HPDE6-E6E7 (cell line): ENCODE results near the gene NUP62.
"Not testable (repeated sequence)": the region's sequence is repeated elsewhere in the genome, so short reads cannot be mapped to it uniquely, and the experiment has no call there.

Experiments
- DNase-seq: peaks from one replicate; pipeline ENCODE4 v3.0.0; 2011; ENCODE audit warnings: missing footprints; ENCODE audit errors: extremely low spot score

NUP62 gene

DNA sequence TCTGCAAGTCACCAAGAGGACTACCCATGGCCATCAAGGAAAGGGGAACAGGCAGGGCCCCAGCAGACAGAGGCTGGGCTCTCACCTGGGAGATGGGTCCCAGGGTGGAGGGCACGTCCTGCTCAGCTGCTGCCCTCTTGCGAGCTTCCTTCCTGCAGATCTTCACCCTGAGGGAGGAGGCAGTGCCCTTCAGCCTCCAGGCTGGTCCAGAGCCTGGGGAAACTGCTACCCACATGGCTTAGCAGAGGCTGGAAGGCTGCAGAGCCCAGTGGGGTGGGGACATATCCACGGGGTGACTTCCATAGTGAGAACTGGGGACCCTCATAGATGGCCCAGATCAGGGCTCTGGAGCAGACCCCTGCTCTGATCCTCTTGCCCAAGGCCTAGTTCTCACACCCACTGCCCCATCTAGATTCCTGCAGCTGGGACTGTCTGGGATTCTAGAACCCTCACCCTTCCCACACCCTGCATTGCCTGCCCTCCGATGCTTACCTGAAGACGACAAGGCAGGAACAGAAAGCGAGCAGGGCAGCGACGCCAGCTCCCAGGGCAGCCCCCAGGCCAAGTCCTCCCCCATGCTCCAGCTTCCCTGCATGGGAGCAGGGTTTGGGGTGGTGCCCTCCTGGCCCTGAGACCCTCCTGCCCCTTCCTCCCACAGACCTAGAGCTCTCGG lies 22.6 kb upstream of the NUP62 start:
- DNase-seq, result no peak

DNA sequence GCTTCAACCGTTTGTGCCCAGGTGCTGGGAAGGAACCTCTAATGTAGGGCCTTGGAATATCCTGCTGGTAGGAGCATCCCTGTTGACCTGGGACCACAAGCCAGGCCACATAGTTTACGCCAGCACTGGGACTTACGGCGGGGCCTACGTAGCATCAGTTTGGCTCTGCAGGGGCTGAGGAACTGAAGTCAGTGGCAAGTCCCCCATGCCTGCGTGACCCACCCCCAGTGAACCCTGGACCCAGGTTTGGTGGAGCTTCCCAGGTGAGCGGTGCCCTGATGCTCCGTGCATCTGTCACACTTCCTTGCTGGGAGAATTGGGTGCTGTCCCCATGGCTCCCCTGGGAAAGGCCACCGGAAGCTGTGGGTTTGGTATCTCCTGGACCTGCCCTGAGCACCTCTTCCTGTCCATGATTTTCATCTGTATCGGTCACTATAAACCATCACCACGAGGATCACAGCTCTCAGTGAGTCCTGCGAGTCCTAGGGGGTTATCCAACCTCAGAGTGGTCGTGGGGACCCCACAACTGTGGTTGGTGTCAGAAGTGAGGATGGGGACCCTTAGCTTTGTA lies 21.7 kb upstream of the NUP62 start:
- no peak for DNase-seq

DNA sequence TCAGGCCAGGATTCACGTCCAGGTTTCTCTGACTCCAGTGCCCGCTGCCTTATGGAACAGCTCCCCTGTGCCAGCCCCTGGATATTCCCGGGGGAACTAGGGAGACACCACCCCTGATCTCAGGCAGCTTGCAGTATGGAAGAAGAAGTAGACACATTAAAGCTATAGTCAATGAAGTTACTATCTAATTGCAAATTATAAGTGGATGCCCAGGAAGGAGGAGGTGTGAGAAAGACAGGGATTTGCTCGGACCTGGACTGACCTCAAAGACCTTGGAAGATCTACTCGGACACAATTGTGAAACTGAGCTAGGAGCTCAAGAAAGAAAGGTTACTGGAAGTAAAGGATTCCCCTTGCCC lies 21.3 kb upstream of the NUP62 start:
- no peak for DNase-seq

DNA sequence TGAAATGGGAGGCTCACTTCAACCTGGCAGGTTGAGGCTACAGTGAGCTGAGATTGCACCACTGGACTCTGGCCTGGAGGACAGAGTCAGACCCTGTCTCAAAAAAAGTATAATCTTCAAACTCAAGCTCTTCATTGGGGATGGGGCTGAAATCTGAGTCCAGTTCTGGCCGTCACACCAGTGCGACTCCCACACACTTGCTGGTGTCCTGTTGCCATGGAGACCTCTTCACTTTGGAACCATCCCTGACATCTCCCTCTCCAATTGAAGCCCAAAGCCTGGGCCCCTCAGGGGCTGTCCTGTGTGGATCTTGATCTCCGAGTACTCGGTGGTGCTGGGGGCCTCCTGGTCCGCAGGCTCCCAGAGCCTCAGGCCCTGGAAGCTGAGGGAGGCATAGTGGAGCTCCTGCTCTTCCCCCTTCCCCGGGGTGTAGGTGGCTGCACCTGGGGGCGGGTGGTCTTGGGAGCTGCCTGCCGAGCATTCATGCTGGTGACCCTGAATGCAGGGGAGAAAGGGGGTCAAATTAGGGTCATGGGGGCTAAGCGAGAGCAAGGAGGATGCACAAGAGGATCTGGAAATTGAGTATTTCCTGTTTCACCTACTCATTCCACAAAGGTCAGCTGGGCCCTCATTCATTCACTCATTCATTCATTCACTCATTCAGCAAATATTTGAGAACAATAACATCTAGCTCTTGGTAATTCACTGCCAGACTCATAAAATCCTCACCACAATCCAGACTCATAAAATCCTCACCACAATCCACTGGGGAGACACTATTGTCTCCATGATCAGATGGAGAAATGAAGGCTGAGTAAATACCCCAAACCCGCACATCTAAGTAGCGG lies 20.7 kb upstream of the NUP62 start:
- DNase-seq, result no peak

DNA sequence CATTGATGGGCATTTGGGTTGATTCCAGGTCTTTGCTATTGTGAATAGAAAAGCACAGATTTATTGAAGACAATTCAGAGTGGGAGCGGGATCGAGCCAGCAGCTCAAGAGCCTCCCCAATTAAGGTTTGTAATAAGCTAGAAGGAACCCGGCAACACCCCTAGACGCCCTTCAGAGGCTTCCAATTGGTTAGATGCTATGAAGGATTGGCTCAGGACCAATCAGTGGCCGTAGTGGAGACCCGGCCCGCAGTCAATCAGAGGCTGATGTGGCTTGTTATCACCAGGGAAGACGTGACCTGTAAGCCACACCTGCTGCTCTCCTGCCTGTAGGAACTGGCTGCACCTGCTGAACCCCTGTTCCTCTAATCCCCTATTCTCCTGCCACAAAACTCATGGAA lies 17.1 kb upstream of the NUP62 start:
- DNase-seq, result no peak

DNA sequence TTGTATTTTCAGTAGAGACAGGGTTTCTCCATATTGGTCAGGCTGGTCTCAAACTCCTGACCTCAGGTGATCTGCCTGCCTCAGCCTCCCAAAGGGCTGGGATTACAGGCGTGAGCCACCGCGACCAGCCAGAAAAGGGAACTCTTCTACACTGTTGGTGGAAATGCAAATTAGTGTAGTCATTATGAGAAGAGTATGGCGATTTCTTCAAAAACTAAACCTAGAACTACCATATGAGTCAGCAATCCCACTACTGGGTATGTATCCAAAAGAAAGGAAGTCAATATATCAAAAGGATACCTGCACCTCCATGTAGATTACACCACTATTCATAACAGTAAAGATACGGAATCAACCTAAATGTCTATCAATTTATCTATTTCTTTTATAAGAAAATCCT lies 15.3 kb upstream of the NUP62 start:
- not testable (repeated sequence) for DNase-seq

DNA sequence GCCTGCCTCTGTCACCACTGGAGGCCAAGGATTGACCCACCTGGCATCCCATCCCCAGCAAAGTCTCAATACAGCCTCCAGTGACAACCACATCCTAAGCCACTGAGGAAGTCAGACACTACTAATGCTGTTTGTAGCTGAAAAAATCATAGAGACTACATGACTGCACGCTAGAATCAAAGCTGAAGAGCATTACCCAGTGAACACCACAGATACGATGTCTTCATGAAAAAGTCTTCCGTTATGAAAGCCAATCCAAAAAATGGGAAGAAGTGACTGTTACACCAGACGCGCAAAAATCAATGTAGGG lies 11.1 kb upstream of the NUP62 start:
- no peak for DNase-seq

DNA sequence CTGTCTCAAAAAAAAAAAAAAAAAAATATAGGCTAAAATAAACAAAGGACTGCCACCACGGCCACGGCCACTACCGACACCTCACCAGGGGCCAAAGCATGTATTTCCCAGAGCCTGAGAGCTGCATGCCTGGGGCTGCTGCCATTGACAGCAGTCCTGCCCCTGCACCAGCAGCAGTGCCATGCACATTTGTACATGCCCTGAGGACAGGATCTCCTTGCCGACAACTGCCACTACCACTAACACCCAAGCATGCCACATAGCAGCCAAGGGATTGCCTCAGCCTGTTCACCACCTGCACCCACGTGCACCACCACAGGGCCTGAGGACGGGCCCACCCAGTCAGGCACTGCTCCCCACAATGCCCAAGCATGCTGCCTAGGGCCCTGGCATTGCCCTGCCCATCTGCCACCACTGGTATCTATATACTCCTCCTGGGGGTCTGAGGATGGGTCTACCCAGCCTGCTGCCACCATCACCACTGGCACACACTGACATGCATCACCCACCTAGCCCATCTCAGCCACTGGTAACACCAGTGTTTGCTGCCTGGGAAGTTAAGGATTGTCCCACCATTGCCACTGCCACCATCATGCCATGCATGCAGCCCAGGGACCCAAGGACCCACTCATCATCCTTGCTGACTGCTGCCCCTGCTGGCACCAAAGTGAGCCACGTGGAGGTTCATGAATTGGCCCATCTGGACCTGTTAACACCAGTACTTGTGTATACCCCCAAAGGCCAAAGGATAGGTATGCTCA lies 10.6 kb upstream of the NUP62 start:
- DNase-seq, result no peak

DNA sequence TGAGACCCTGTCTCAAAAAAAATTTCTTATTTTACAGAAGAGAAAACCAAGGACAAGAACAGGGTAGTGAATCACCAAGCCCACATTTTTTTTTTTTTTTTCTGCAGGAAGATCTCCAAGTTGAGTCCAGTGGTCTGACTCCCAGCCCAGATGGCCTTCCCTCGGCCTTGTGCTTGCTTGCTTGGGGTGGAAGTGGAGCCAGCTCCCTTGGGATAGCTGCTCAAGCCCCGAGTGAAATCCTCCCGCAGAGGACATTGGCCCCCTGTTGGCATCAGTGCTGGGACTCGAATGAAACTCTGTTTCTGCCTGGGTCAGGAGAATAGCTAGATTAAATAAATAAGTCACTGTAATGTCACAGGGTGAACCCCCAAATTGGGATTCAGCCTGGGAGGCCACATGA lies 9.4 kb upstream of the NUP62 start:
- no peak for DNase-seq

DNA sequence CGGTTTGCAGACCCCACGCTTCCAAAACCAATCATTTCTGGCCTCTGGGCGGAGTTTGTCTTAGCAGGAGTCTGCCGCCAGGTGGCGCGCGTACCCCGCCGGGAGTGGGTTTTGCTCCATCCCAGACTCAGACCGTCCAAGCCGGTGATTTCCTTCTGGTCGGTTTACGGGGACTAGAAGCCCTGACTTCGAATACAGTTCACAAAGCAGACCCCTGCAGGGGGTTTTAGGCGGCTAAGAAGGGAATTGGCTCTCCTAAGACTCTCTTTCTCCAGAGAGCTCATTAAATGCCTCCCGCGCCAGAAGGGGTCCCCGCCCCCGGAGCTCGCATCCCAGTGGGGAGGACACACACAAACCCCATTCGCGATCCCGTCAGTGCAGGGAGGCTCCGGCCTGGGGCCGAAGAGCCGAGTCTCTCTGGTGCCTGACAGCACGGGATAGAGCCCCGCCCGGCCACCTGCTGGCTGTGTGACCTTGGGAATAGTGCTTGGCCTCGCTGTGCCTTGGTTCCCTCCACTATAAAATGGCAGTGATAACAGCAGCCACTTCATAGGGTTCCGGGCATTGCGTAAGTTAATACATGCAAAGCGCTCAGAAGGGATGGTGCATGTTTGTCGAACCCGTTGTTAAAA lies 8.6 kb upstream of the NUP62 start:
- peak; percentile 69 for DNase-seq

DNA sequence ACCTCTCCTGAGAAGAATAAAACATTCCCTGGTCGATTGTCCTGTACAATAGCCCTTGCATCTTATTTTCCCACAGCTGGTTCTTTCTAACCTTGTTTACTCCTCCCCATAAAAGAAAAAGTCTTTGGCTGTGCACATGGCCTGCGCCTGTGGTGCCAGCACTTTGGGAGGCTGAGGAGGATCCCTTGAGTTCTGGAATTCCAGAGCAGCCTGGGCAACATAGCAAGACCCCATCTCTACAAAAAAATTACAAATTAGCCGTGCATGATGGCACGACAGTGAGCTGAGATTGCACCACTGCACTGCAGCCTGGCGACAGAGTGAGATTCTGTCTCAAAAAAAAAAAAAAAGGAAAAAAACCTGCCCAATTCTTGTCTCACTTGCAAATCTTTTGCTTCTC lies 7.2 kb upstream of the NUP62 start:
- no peak for DNase-seq

DNA sequence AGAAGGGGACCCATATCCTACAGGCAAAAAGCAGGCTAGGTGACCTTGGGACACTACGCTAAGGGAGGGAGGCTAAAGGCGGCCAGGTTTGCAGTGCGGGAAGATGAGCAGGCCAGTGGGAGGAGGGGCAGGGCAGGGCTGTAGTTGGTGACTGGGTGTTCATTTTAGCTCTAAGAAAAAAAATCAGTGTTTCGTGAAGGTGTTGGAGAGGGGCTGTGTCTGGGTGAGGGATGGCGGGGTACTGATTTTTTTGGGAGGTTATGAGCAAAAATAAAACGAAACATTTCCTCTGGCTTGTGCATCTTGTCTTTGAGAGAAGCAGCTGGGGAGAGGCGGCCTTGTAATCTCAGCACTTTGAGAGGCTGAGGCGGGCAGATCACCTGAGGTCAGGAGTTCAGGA lies 4.3 kb upstream of the NUP62 start:
- DNase-seq, result no peak

DNA sequence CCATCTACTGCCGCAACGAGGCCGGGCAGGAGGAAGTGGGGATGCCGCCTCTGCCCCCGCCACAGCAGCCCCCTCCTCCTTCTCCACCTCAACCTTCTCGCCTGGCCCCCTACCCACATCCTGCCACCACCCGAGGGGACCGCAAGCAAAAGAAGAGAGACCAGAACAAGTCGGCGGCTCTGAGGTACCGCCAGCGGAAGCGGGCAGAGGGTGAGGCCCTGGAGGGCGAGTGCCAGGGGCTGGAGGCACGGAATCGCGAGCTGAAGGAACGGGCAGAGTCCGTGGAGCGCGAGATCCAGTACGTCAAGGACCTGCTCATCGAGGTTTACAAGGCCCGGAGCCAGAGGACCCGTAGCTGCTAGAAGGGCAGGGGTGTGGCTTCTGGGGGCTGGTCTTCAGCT lies 3.4 kb upstream of the NUP62 start:
- no peak for DNase-seq

DNA sequence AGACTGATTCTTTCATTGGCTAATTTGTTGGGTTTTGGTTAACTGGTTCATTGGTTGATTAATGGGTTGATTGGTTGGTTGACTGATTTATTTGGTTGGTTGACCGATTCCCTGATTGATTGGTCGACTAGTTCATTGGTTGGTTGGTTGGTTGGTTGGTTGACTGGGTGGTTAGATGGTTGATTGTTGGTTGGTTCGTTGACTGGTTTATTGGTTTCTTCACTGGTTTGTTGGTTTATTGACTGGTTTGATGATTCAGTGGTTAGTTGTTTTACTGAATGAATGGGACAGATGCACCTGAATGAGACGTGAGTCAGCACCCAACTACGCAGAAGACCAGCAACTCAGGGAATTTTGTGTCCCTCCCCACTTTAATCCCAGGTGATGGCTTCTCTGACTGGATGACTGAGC lies 2.7 kb upstream of the NUP62 start:
- peak; percentile 90 for DNase-seq

DNA sequence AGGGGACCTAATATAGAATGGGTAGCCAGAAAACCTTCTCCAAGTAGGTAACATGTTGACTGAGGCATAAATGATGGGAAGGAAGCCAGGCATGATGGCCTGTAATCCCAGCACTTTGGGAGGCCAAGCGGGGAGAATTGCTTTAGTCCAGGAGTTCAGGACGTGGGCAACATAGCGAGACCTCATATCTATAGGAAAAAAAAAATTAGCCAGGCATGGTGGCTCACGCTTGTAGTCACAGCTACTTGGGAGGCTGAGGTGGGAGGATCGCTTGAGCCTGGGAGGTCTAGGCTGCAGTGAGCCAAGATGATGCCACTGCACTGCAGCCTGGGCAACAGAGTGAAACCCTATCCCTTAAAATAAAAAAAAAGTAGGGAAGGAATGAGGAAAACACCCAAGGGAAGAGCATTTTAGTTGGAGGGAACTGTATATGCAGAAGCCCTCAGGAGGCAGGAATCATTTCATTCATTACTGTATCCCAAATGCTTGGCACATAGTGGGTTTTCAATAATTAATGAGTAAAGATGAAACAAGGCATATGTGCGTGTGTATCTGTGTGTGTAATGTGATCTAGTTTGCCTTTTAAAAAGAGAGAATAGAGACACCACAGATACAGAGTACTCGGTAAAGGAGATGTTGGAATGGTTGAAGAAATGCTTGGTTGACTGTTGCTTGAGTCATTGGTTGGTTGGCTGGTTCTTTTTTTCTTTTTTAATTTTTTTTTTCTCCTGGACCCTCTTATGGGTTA lies 2.2 kb upstream of the NUP62 start:
- no peak for DNase-seq

DNA sequence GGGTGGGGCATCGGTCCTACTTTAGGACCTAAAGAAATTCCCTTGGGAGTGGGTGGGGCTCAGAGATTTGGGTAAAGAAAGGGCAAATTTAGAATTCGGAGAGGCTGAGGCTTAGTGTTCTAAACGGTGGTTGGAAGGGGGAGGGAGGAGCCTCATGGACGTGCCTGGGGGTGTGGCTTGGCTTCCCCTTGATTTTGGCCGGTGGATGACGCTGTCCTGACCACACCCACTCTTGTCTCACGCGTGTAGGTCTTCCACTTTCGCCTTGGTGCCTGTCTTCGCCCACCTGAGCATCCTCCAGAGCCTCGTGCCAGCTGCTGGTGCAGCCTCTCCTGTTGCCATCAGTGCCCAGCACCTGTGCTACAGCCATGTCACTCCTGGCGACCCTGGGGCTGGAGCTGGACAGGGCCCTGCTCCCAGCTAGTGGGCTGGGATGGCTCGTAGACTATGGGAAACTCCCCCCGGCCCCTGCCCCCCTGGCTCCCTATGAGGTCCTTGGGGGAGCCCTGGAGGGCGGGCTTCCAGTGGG lies 1.2 kb upstream of the NUP62 start:
- DNase-seq, result no peak

DNA sequence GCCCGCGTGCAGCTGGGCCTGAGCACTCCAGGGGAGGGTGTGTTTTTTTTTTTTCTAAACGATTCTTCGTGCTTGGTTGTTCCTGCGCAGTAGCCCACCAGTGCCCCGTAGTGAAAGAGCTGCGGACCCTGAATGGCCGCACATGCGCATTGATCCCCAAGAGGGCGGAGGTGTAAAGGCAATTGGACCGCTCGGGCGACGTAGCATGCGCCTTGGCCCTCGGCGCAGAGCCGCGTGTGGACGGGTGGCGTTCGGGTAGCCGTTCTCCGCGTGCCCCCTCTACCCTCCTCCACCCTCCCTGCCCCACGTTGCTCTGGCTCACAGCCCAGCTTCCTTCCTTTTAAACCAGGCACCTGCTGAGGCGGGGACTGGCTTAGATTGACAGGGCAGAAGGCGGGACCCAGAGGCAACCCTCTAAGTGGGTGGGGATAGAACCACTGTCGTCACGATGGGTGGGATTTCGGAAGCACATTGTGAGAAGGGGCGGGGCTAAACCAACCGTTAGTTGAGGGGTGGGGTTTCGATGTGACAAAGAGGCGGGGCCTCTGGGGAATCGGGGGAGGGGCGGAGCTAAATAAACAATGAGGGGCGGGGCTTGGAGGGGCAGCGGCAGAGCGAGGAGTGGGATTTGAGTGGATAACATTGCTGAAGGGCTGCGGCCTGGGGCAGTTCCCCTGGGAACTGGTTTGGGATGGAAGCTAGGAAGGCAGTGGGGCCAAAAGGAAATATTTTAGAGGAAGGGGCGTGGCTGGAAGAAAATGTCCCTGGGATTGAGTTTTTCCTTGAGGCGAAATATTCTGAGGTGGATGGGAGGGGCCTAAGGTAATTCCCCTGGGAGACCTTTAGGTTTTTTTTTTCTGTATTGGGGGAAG lies 543 bp upstream of the NUP62 start:
- peak; percentile 78 for DNase-seq

DNA sequence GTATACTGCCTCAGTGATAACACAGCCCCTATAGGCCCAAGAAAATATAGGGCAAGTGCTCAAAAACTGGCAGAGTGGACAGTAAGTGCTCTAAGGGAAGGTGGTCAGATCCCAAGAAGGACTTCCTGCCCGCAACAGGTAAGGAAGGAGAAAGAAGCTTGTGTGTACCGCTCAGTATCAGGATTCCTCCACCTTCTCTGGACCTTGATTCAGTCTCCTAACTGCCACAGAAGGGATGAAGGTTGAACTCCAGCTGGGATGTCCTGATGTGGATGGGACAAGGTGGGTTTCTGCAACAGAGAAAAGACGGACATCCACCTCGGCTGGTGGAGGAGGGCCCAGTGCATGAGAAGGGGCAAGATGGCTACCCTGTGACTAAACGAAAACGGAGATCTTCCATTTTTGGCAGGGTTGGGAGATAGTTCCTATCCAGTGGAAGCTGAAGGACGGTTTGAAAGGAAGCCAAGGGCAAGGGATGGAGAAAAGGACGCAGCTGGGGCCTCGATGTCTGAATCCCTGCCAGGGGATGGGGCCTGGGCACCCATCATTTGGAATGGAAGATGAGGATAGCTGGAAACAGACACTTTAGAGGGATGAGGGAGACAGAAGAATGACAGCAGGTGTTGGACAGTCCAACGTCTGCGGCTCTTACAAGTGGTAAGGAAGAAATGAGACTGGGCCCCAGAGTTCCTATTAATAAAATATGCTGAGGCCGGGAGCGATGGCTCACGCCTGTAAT lies 1.6 kb downstream of the NUP62 start:
- no peak for DNase-seq

DNA sequence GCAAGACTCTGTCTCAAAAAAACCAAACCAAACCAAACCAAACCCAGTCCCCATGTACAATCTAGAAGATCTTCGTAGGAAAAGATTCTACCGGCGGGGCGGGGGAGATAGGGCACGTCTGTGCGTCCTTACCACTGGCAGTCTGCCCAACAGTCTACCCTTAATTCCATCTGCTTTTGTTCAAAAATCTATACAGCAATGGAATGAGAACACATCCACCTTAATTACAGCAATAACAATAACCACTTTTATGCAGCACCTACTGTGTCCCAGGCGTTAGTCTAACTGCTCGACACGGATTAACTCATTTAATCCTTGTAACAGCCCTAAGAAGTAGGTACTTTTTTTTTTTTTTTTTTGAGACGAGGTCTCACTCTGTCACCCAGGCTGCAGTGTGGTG lies 2.8 kb downstream of the NUP62 start:
- no peak for DNase-seq
